Keratinocyte (primary cell): ENCODE data around the gene CDYL2. TPM values are rescaled to one million over a fixed set of nuclear protein-coding genes. Genes with fewer than 3 reads are reported as not detected.

Experiments used
- DNase-seq: peaks from one replicate; pipeline ENCODE4 v3.0.0-alpha.2; 2011; ENCODE audit warnings: low read depth, missing footprints, low spot score
- FAIRE-seq: peaks from 2 replicates; lab custom pipeline; 2011; peaks lifted over from hg19 to GRCh38; lab: Jason Lieb, UNC
- H2AFZ ChIP-seq: 2 replicates; pipeline ENCODE4 v1.6.0; 2012; ENCODE audit warnings: low read length, control low read depth, inconsistent platforms; ENCODE audit not compliant: control insufficient read depth
- H3K27ac ChIP-seq: 2 replicates; pipeline ENCODE4 v1.5.1; 2011; ENCODE audit warnings: low read length; ENCODE audit not compliant: control insufficient read depth, insufficient read depth
- H3K27me3 ChIP-seq: 3 replicates; pipeline ENCODE4 v1.6.0; 2011; ENCODE audit warnings: low read length; ENCODE audit not compliant: control insufficient read depth, insufficient read depth; ENCODE audit errors: extremely low read depth
- H3K36me3 ChIP-seq, 2 experiments: 2 replicates in 1 of 2; 3 replicates in 1 of 2; pipeline ENCODE4 v1.5.1; 2011; ENCODE audit warnings: low read length in 2 of 2, mild to moderate bottlenecking in 1 of 2; ENCODE audit not compliant: control insufficient read depth in 2 of 2, insufficient read depth in 2 of 2; ENCODE audit errors: extremely low read depth in 1 of 2
- H3K4me1 ChIP-seq: 3 replicates; pipeline ENCODE4 v1.5.1; 2011; ENCODE audit warnings: low read length; ENCODE audit not compliant: control insufficient read depth, insufficient read depth; ENCODE audit errors: extremely low read depth
- H3K4me2 ChIP-seq: 3 replicates; pipeline ENCODE4 v1.6.0; 2011; ENCODE audit warnings: low read depth, low read length; ENCODE audit not compliant: control insufficient read depth, insufficient read depth; ENCODE audit errors: extremely low read depth
- H3K4me3 ChIP-seq, 3 experiments: fragments of 200-600 bp in 1 of 3; sonication (generic) in 1 of 3; 2 replicates in 2 of 3; 3 replicates in 1 of 3; pipeline ENCODE4 v1.5.1; 2011 to 2016; ENCODE audit warnings: low read length in 3 of 3, mild to moderate bottlenecking in 3 of 3, control low read depth in 2 of 3, inconsistent platforms in 1 of 3, low read depth in 1 of 3, mixed read lengths in 1 of 3, mixed run types in 1 of 3, moderate library complexity in 1 of 3; ENCODE audit not compliant: control insufficient read depth in 2 of 3, insufficient read depth in 2 of 3; ENCODE audit errors: extremely low read depth in 1 of 3
- H3K79me2 ChIP-seq: 2 replicates; pipeline ENCODE4 v1.6.0; 2012; ENCODE audit warnings: low read length; ENCODE audit not compliant: control insufficient read depth, insufficient read depth
- H3K9ac ChIP-seq: 3 replicates; pipeline ENCODE4 v1.6.0; 2011; ENCODE audit warnings: low read length; ENCODE audit not compliant: control insufficient read depth, insufficient read depth; ENCODE audit errors: extremely low read depth
- H3K9me1 ChIP-seq: 3 replicates; pipeline ENCODE4 v1.6.0; 2011; ENCODE audit warnings: low read length; ENCODE audit not compliant: control insufficient read depth, insufficient read depth; ENCODE audit errors: extremely low read depth
- H3K9me3 ChIP-seq: 2 replicates; pipeline ENCODE4 v1.5.1; 2012; ENCODE audit warnings: low read depth, low read length; ENCODE audit not compliant: control insufficient read depth
- H4K20me1 ChIP-seq: 3 replicates; pipeline ENCODE4 v1.6.0; 2011; ENCODE audit warnings: low read length; ENCODE audit not compliant: control insufficient read depth, insufficient read depth; ENCODE audit errors: extremely low read depth
- CTCF ChIP-seq, 3 experiments: IDR thresholded peaks in 1 of 3; conservative IDR thresholded peaks in 1 of 3; optimal IDR thresholded peaks in 1 of 3; 2 replicates in 2 of 3; 3 replicates in 1 of 3; pipeline versions ENCODE3 to v1.5.1; 2011; ENCODE audit warnings: low read length in 3 of 3, mild to moderate bottlenecking in 3 of 3, moderate library complexity in 2 of 3, control low read depth in 1 of 3, inconsistent platforms in 1 of 3; ENCODE audit not compliant: insufficient read depth in 2 of 3; ENCODE audit errors: extremely low read depth in 1 of 3
- EZH2 ChIP-seq: IDR thresholded peaks from one replicate; pipeline ENCODE4 v1.6.1; 2012; ENCODE audit warnings: inconsistent platforms, mild to moderate bottlenecking, low read length, moderate library complexity
- dilution Hi-C: fragments of 300-500 bp; cut with MboI; formaldehyde crosslinking; loops from one replicate; pipeline ENCODE4 v1.7.0; 2020; ENCODE audit warnings: low sequenced_read_pairs; ENCODE audit not compliant: extremely low pct_ligation_motif_present
- polyA plus RNA-seq, 5 experiments: library from polyadenylated mRNA; depleted of rRNA in 3 of 5; stranded (reverse) in 3 of 5; stranded (forward) in 1 of 5; unstranded in 1 of 5; fragments of >200 nt; gene quantifications; 1 replicate in 1 of 5; 2 replicates in 3 of 5; 3 replicates in 1 of 5; pipeline versions ENCODE4 v1.2.1 to v1.2.3, GENCODE V29; 2011 to 2012; ENCODE audit warnings: missing spikeins in 2 of 5, low read depth in 1 of 5, low replicate concordance in 1 of 5

CDYL2 gene
- polyA plus RNA-seq, 1 donor (not counting 4 experiments of a cell fraction or from before 2014, with no cell fraction given): 2.0 TPM

GRCh38 chr16:80742331-80742730, 62.1 kb downstream of the CDYL2 start:
- Histone ChIP-seq H3K36me3 (peaks cover 0 to under 1% of the 10 kb centered on the region in 2 experiments), H3K9me3 (no peaks in the 10 kb centered on the region), H3K27ac (no peak overlapping the region), H3K9ac (no peak overlapping the region), H3K79me2 (no peaks in the 10 kb centered on the region), H3K4me3 (no peak overlapping the region), H4K20me1 (no peaks in the 10 kb centered on the region), H3K4me1 (peaks cover 2% of the 10 kb centered on the region), H3K9me1 (no peaks in the 10 kb centered on the region), H2AFZ (no peak overlapping the region), H3K27me3 (no peaks in the 10 kb centered on the region), H3K4me2 (no peak overlapping the region)
- DNase-seq: no peak
- dilution Hi-C loops: no loop called here
- TF ChIP-seq EZH2 (no peak), CTCF (optimal IDR thresholded peaks at IDR 0.05 in 1 of 3, IDR thresholded peaks at IDR 0.05 in 1 of 3, conservative IDR thresholded peaks at IDR 0.05 in 1 of 3; ENCODE audit: extremely low read depth in 1 of 3, insufficient read depth in 2 of 3, low read length in 3 of 3) (no peak)
- no peak for FAIRE-seq

GRCh38 chr16:80741724-80742123, 62.7 kb downstream of the CDYL2 start:
- H2AFZ ChIP-seq: no peak overlapping the region
- H3K9ac ChIP-seq: no peak overlapping the region
- dilution Hi-C loops: no loop called here

More at GRCh38 chr16:80741724-80742123, 62.7 kb downstream of the CDYL2 start:
- Histone ChIP-seq H3K4me2 (no peak overlapping the region), H3K4me3 (no peak overlapping the region), H3K9me1 (no peaks in the 10 kb centered on the region), H4K20me1 (no peaks in the 10 kb centered on the region), H3K27me3 (no peaks in the 10 kb centered on the region), H3K9me3 (no peaks in the 10 kb centered on the region), H3K79me2 (no peaks in the 10 kb centered on the region), H3K4me1 (peaks cover 2% of the 10 kb centered on the region), H3K36me3 (peaks cover 0 to 3% of the 10 kb centered on the region in 2 experiments), H3K27ac (no peak overlapping the region)
- DNase-seq (peak; percentile 4), FAIRE-seq (no peak)
- TF ChIP-seq CTCF (optimal IDR thresholded peaks at IDR 0.05 in 1 of 3, IDR thresholded peaks at IDR 0.05 in 1 of 3, conservative IDR thresholded peaks at IDR 0.05 in 1 of 3; ENCODE audit: extremely low read depth in 1 of 3, insufficient read depth in 2 of 3, low read length in 3 of 3): no peak
- TF ChIP-seq EZH2: no peak
